Spinal cord (tissue), 10 donors: ENCODE results near the gene TRIM17. TPM values are rescaled to one million over a fixed set of nuclear protein-coding genes. Genes with fewer than 3 reads are reported as not detected.

Source experiments
- DNase-seq, 6 donors: peaks; one replicate each; pipeline versions ENCODE4 v3.0.0 to v3.0.0-alpha.2; 2013 to 2015; ENCODE audit warnings: low spot score in 6 of 6, low read depth in 4 of 6
- H3K27ac ChIP-seq: one replicate; pipeline ENCODE4 v1.5.1; 2013; ENCODE audit warnings: low read depth, low read length, control low read depth
- H3K27me3 ChIP-seq: one replicate; pipeline ENCODE4 v1.6.1; 2013; ENCODE audit warnings: low read length; ENCODE audit not compliant: control insufficient read depth, insufficient read depth
- H3K36me3 ChIP-seq: one replicate; pipeline ENCODE4 v1.6.1; 2013; ENCODE audit warnings: low read length; ENCODE audit not compliant: control insufficient read depth, insufficient read depth
- H3K4me1 ChIP-seq: one replicate; pipeline ENCODE4 v1.6.1; 2013; ENCODE audit warnings: low read length; ENCODE audit not compliant: control insufficient read depth, insufficient read depth
- H3K4me3 ChIP-seq: one replicate; pipeline ENCODE4 v1.5.1; 2013; ENCODE audit warnings: low read depth, low read length, control low read depth
- H3K9me3 ChIP-seq: one replicate; pipeline ENCODE4 v1.6.1; 2013; ENCODE audit warnings: low read length; ENCODE audit not compliant: control insufficient read depth, insufficient read depth
- WGBS: methylation state at CpG from one replicate; pipeline ENCODE4 v1.1.5; 2013; ENCODE audit warnings: missing lambda C conversion rate; ENCODE audit not compliant: insufficient coverage; 5-methylcytosine and 5-hydroxymethylcytosine counted together
- polyA plus RNA-seq, 2 donors: library from polyadenylated mRNA; unstranded; fragments of 120-200 nt; gene quantifications; one replicate each; pipeline ENCODE4 v1.2.1, GENCODE V29; 2013; ENCODE audit not compliant: insufficient read length in 2 of 2
- total RNA-seq, 2 donors: library from RNA; depleted of rRNA in 1 of 2; stranded (reverse); fragments of 120-200 nt in 1 of 2; fragments of >200 nt in 1 of 2; gene quantifications; one replicate each; pipeline versions ENCODE4 v1.2.3 to v1.2.4, GENCODE V29; 2013 to 2014
- donor health status: healthy.

Gene TRIM17
- total and polyA plus RNA-seq, 4 donors, result 2.2 to 6.1 (median 4.4) TPM

GRCh38 chr1:228398741-228399461, 17.8 kb downstream of the TRIM17 start:
- Histone ChIP-seq H3K36me3 (peaks cover 85% of the 10 kb centered on the region), H3K4me1 (no peaks in the 10 kb centered on the region), H3K4me3 (no peak overlapping the region), H3K27me3 (no peaks in the 10 kb centered on the region), H3K9me3 (no peaks in the 10 kb centered on the region), H3K27ac (no peak overlapping the region)
- DNase-seq, result no peak
- WGBS, result 95% methylated on average over 10 of the region's 12 CpGs

GRCh38 chr1:228397966-228398365, 18.7 kb downstream of the TRIM17 start:
- peaks cover 86% of the 10 kb centered on the region for H3K36me3 ChIP-seq
- whole genome bisulfite sequencing, result 92% methylated on average over 3 of the region's 6 CpGs
- no peaks in the 10 kb centered on the region for H3K27me3 ChIP-seq
- no peak overlapping the region for H3K27ac ChIP-seq
- no peak overlapping the region for H3K4me3 ChIP-seq
- DNase-seq, result no peak
- H3K4me1 ChIP-seq, result no peaks in the 10 kb centered on the region
- H3K9me3 ChIP-seq, result no peaks in the 10 kb centered on the region

GRCh38 chr1:228396770-228397662, 19.6 kb downstream of the TRIM17 start:
- WGBS, result 93% methylated on average over 13 of the region's 21 CpGs
- Histone ChIP-seq H3K9me3 (no peaks in the 10 kb centered on the region), H3K36me3 (peaks cover 94% of the 10 kb centered on the region), H3K27me3 (no peaks in the 10 kb centered on the region), H3K4me1 (no peaks in the 10 kb centered on the region), H3K4me3 (no peak overlapping the region), H3K27ac (no peak overlapping the region)
- no peak for DNase-seq

GRCh38 chr1:228394571-228395394, 21.9 kb downstream of the TRIM17 start:
- Histone ChIP-seq H3K9me3 (no peaks in the 10 kb centered on the region), H3K36me3 (peaks cover 79% of the 10 kb centered on the region), H3K4me1 (no peaks in the 10 kb centered on the region), H3K27me3 (no peaks in the 10 kb centered on the region), H3K4me3 (no peak overlapping the region), H3K27ac (no peak overlapping the region)
- no peak for DNase-seq
- WGBS, result 95% methylated on average over 38 of the region's 38 CpGs

GRCh38 chr1:228393811-228394570, 22.7 kb downstream of the TRIM17 start:
- no peak for DNase-seq
- Histone ChIP-seq H3K27ac (no peak overlapping the region), H3K27me3 (no peaks in the 10 kb centered on the region), H3K4me3 (no peak overlapping the region), H3K4me1 (no peaks in the 10 kb centered on the region), H3K9me3 (no peaks in the 10 kb centered on the region), H3K36me3 (peaks cover 72% of the 10 kb centered on the region)
- WGBS, result 89% methylated on average over 8 of the region's 9 CpGs

GRCh38 chr1:228393268-228393701, 23.4 kb downstream of the TRIM17 start:
- no peaks in the 10 kb centered on the region for H3K9me3 ChIP-seq
- DNase-seq, result no peak
- H3K27ac ChIP-seq, result no peak overlapping the region
- H3K4me3 ChIP-seq, result no peak overlapping the region
- H3K4me1 ChIP-seq, result no peaks in the 10 kb centered on the region
- 44% methylated on average over 5 of the region's 8 CpGs for WGBS
- H3K36me3 ChIP-seq, result peaks cover 65% of the 10 kb centered on the region
- H3K27me3 ChIP-seq, result no peaks in the 10 kb centered on the region

GRCh38 chr1:228392111-228392936, 24.3 kb downstream of the TRIM17 start:
- H3K4me1 ChIP-seq, result no peaks in the 10 kb centered on the region
- DNase-seq, result no peak
- H3K9me3 ChIP-seq, result no peaks in the 10 kb centered on the region
- H3K4me3 ChIP-seq, result no peak overlapping the region
- H3K27ac ChIP-seq, result no peak overlapping the region
- no peaks in the 10 kb centered on the region for H3K27me3 ChIP-seq
- peaks cover 58% of the 10 kb centered on the region for H3K36me3 ChIP-seq
- WGBS, result 81% methylated on average over 7 of the region's 12 CpGs

- Histone ChIP-seq H3K36me3 (peaks cover 50% of the 10 kb centered on the region), H3K4me1 (no peaks in the 10 kb centered on the region), H3K27me3 (no peaks in the 10 kb centered on the region), H3K9me3 (no peaks in the 10 kb centered on the region), H3K27ac (no peak overlapping the region), H3K4me3 (no peak overlapping the region)
- 96% methylated on average over 11 of the region's 11 CpGs for WGBS
- no peak for DNase-seq
Measured at GRCh38 chr1:228391411-228392020, 25.1 kb downstream of the TRIM17 start.
